SK-N-MC (cell line): ENCODE data around the gene CSTPP1.

Experiments
- DNase-seq: peaks from one replicate; pipeline ENCODE4 v3.0.0-alpha.2; 2011; ENCODE audit warnings: low read depth, low spot score
- H3K27ac ChIP-seq: fragments of 200-600 bp; sonication (generic); 2 replicates; pipeline ENCODE4 v1.5.1; 2016; ENCODE audit warnings: mixed run types
- H3K36me3 ChIP-seq: fragments of 200-600 bp; sonication (generic); 2 replicates; pipeline ENCODE4 v1.6.1; 2017; ENCODE audit warnings: antibody characterized with exemption, low read length, mixed read lengths; ENCODE audit not compliant: insufficient read depth
- H3K4me3 ChIP-seq: fragments of 200-600 bp; sonication (generic); 2 replicates; pipeline ENCODE4 v1.5.1; 2016
- H3K9ac ChIP-seq: fragments of 200-600 bp; sonication (generic); 2 replicates; pipeline ENCODE4 v1.8.0; 2017; ENCODE audit warnings: mixed run types, mixed read lengths; ENCODE audit not compliant: insufficient read length
- H3K9me3 ChIP-seq: fragments of 200-600 bp; sonication (generic); 2 replicates; pipeline ENCODE4 v1.6.1; 2017; ENCODE audit warnings: low read depth, mild to moderate bottlenecking, antibody characterized with exemption, low read length, moderate library complexity, mixed read lengths
- EZH2 ChIP-seq: fragments of 200-600 bp; sonication (generic); IDR thresholded peaks from one replicate; pipeline ENCODE4 v1.6.1; 2017; ENCODE audit warnings: antibody characterized with exemption
- FOXP2 ChIP-seq: optimal IDR thresholded peaks from 2 replicates; pipeline ENCODE3; 2011; ENCODE audit warnings: mild to moderate bottlenecking, moderate library complexity; ENCODE audit not compliant: insufficient read depth; ENCODE audit errors: extremely low read length, control extremely low read depth
- POLR2AphosphoS5 ChIP-seq: IDR thresholded peaks from 2 replicates; pipeline ENCODE4 v1.6.1; 2012; ENCODE audit warnings: mild to moderate bottlenecking, low read depth, low read length, borderline replicate concordance

CSTPP1 gene

GRCh38 chr11:46930089-46930488 lies 6.5 kb upstream of the CSTPP1 start:
- Histone ChIP-seq H3K36me3 (no peaks in the 10 kb centered on the region), H3K27ac (no peak overlapping the region), H3K9ac (no peak overlapping the region), H3K4me3 (no peak overlapping the region), H3K9me3 (no peaks in the 10 kb centered on the region)
- DNase-seq = no peak
- TF ChIP-seq POLR2AphosphoS5 (no peak), FOXP2 (no peak), EZH2 (no peak)

GRCh38 chr11:46942172-46942571 lies 5.6 kb downstream of the CSTPP1 start:
- Histone ChIP-seq H3K9ac (no peak overlapping the region), H3K4me3 (no peak overlapping the region), H3K36me3 (no peaks in the 10 kb centered on the region), H3K27ac (no peak overlapping the region), H3K9me3 (no peaks in the 10 kb centered on the region)
- TF ChIP-seq POLR2AphosphoS5 (no peak), FOXP2 (no peak), EZH2 (no peak)
- no peak for DNase-seq

GRCh38 chr11:46944356-46945075 lies 8.0 kb downstream of the CSTPP1 start:
- DNase-seq = no peak
- no peak overlapping the region for H3K9ac ChIP-seq
- TF ChIP-seq POLR2AphosphoS5 (no peak), FOXP2 (no peak), EZH2 (no peak)
- H3K9me3 ChIP-seq = no peaks in the 10 kb centered on the region
- H3K36me3 ChIP-seq = no peaks in the 10 kb centered on the region
- no peak overlapping the region for H3K4me3 ChIP-seq
- H3K27ac ChIP-seq = no peak overlapping the region

GRCh38 chr11:46947399-46948077 lies 11.0 kb downstream of the CSTPP1 start:
- TF ChIP-seq FOXP2 (no peak), EZH2 (no peak), POLR2AphosphoS5 (no peak)
- DNase-seq = no peak
- H3K4me3 ChIP-seq = no peak overlapping the region
- H3K9me3 ChIP-seq = no peaks in the 10 kb centered on the region
- H3K9ac ChIP-seq = no peak overlapping the region
- H3K27ac ChIP-seq = peak overlapping the region; percentile 26; the same call in 1 of the 2 replicates
- H3K36me3 ChIP-seq = no peaks in the 10 kb centered on the region

GRCh38 chr11:46948378-46949131 lies 12.0 kb downstream of the CSTPP1 start:
- TF ChIP-seq EZH2 (no peak), POLR2AphosphoS5 (no peak), FOXP2 (no peak)
- Histone ChIP-seq H3K27ac (peak overlapping the region; percentile 26; the same call in 1 of the 2 replicates), H3K9me3 (no peaks in the 10 kb centered on the region), H3K36me3 (no peaks in the 10 kb centered on the region), H3K4me3 (no peak overlapping the region), H3K9ac (no peak overlapping the region)
- DNase-seq = no peak

GRCh38 chr11:46949297-46949696 lies 12.7 kb downstream of the CSTPP1 start:
- TF ChIP-seq EZH2 (no peak), FOXP2 (no peak), POLR2AphosphoS5 (no peak)
- no peaks in the 10 kb centered on the region for H3K36me3 ChIP-seq
- H3K9me3 ChIP-seq = no peaks in the 10 kb centered on the region
- no peak overlapping the region for H3K27ac ChIP-seq
- H3K4me3 ChIP-seq = no peak overlapping the region
- no peak for DNase-seq
- H3K9ac ChIP-seq = no peak overlapping the region

- no peaks in the 10 kb centered on the region for H3K36me3 ChIP-seq
- no peak for DNase-seq
- H3K9me3 ChIP-seq = no peaks in the 10 kb centered on the region
- no peak for TF ChIP-seq POLR2AphosphoS5
- TF ChIP-seq FOXP2 = no peak
- TF ChIP-seq EZH2 = no peak
- no peak overlapping the region for H3K27ac ChIP-seq
- H3K4me3 ChIP-seq = no peak overlapping the region
- H3K9ac ChIP-seq = no peak overlapping the region
Observed at GRCh38 chr11:46951864-46952263, 15.3 kb downstream of the CSTPP1 start.

- no peak overlapping the region for H3K9ac ChIP-seq
- no peaks in the 10 kb centered on the region for H3K36me3 ChIP-seq
- no peak for DNase-seq
- no peak overlapping the region for H3K4me3 ChIP-seq
- no peaks in the 10 kb centered on the region for H3K9me3 ChIP-seq
- H3K27ac ChIP-seq = no peak overlapping the region
- no peak for TF ChIP-seq POLR2AphosphoS5
Observed at GRCh38 chr11:46952553-46952952, 16.0 kb downstream of the CSTPP1 start.

- DNase-seq = no peak
- Histone ChIP-seq H3K4me3 (no peak overlapping the region), H3K9me3 (no peaks in the 10 kb centered on the region), H3K9ac (no peak overlapping the region), H3K27ac (no peak overlapping the region), H3K36me3 (no peaks in the 10 kb centered on the region)
- TF ChIP-seq FOXP2 = no peak
- TF ChIP-seq POLR2AphosphoS5 = no peak
- no peak for TF ChIP-seq EZH2
Observed at GRCh38 chr11:46953093-46953492, 16.5 kb downstream of the CSTPP1 start.
